Fibroblast of mammary gland (primary cell): ENCODE results near the gene DSG3.
"Not testable (repeated sequence)": the region's sequence is repeated elsewhere in the genome, so short reads cannot be mapped to it uniquely, and the experiment has no call there.

ENCODE experiments used
- DNase-seq: peaks from one replicate; pipeline ENCODE4 v3.0.0-alpha.2; 2010; ENCODE audit warnings: low read depth
- H3K4me3 ChIP-seq: 2 replicates; pipeline ENCODE4 v1.5.1; 2011; ENCODE audit warnings: low read depth, mild to moderate bottlenecking, low read length, moderate library complexity; ENCODE audit not compliant: control insufficient read depth
- TF ChIP-seq, protein P1 (sequence below): conservative IDR thresholded peaks from 2 replicates; pipeline ENCODE4 v1.5.1; 2011; ENCODE audit warnings: low read depth, low read length, inconsistent platforms; ENCODE audit not compliant: control insufficient read depth, insufficient read depth

Gene DSG3

DNA sequence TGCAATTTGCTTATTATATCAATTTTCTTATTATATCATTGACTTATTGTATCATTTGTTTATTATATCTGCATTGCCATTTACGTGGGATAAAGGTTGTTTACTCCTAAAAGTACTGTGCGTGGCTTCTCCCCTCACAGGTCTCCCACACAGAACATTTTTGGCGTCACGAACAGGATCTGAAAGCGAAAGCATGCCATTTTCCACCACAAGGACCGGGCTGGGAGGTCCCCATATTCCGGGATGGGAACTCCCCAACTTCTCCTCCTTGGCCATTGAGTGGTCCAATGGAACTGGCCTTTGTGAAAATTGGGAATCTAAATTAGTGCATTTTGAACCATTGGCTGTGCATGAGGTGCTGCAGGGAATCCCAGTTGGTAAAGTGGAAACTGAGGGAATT, 45.6 kb downstream of the DSG3 start:
- DNase-seq = no peak
- H3K4me3 ChIP-seq = no peak overlapping the region
- TF ChIP-seq, protein P1, sequence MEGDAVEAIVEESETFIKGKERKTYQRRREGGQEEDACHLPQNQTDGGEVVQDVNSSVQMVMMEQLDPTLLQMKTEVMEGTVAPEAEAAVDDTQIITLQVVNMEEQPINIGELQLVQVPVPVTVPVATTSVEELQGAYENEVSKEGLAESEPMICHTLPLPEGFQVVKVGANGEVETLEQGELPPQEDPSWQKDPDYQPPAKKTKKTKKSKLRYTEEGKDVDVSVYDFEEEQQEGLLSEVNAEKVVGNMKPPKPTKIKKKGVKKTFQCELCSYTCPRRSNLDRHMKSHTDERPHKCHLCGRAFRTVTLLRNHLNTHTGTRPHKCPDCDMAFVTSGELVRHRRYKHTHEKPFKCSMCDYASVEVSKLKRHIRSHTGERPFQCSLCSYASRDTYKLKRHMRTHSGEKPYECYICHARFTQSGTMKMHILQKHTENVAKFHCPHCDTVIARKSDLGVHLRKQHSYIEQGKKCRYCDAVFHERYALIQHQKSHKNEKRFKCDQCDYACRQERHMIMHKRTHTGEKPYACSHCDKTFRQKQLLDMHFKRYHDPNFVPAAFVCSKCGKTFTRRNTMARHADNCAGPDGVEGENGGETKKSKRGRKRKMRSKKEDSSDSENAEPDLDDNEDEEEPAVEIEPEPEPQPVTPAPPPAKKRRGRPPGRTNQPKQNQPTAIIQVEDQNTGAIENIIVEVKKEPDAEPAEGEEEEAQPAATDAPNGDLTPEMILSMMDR = no peak

DNA sequence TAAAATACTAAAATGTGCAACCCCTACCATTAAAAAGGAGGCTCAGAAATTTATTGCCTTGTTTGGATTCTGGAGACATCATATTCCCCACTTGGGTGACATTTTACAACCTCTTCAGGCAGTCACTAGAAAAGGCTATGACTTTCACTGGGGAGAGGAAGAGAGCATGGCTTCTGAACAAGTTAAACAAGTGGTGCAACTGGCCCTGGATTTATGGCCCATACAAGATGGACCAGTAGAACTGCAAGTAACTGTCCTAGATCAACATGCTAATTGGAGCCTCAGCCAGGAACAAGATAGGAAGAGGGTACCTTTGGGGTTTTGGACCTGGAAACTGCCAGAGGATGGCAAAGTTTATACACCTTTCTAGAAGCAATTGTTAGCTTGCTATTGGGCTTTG, 46.4 kb downstream of the DSG3 start:
- TF ChIP-seq, protein P1 = no peak
- H3K4me3 ChIP-seq = no peak overlapping the region

DNA sequence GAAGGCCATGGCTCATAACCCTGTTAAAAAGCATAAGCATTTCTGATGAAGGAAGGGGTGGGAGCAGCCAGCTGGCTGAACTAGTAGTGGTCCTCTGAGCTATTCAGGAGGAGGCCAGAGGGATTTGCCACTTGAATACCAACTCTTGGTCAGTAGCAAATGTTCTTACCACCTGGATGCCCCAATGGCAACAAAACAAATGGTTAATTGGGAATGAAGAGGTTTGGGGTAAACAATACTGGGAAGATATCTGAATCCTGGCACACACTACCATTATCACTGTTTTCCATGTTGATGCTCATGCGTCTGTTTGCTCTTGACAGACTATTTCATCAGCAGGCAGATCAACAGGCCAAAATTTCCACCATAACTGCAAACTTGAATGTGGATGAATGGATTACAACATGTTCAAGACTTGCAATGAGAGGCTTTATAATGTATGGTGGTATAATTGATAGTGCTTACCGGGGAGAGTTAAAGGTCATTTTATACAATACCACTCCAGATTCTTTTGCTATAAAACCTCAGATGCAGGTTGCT, 47.2 kb downstream of the DSG3 start:
- DNase-seq, H3K4me3 ChIP-seq: not testable (repeated sequence)

More for the DNA sequence above, 46.4 kb downstream of the DSG3 start:
- DNase-seq = no peak

DNA sequence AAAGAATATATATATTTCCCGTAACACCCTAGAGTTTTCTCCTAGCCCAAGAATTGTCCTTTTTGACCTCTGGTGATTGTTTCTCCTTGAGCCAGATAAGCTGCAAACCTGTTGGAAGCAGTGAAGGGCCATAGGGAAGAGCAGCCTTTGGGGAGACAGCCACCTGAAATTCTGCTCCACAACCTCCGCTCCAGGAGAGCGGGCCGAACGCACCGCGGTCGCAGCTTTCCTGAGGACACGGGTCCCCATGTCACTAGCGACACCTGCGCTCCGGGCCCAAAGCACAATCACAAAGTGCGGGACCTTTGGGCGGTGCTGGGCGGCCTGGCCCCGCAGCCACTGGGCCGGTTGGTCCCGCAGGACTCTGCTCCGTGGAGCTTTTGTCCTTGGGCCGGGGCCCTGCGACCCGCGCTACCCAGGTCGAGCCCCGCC, 49.9 kb downstream of the DSG3 start:
- TF ChIP-seq, protein P1 = no peak
- H3K4me3 ChIP-seq = peak overlapping the region; percentile 13
- no peak for DNase-seq

DNA sequence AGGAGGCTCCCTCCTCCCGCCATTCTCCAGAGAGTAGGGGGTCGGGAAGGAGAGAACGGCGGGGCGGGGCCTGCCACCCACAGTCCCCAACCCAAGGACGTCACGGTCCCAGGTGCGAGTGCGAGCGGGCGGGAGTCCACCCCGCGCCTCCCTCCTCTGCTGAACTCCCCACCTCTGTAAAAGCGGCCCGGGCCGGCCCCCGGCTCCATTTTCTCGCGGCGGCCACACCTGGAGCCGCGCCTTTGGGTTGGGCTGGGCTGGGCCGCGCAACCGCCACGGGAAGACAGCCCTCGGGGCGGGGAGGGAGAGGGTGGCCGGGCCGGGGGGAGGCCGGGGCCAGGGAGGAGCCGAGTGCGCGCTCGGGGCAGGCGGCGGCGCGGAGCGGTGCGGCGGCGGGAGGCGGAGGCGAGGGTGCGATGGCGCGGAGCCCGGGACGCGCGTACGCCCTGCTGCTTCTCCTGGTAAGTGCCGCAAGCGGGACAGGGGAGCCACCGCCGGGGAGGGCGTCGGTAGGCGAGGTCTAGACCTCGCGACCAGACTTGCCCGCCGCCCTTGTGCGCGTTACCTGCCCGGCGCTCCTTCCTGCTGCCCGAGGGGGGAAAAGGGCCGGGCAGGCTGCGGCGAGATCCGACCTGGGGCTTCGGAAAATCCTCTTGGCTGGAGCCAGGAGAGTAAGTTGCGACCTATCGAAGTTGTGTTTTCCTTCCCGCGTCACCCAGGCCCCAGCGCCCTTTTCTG, 50.5 kb downstream of the DSG3 start, which contains the start of gene DSG2:
Gene DSG2 (plus strand): TSS at position 342 of the 738 bp plus-strand sequence. CDS start 75 bp downstream, at position 417.
- peak; percentile 9 for DNase-seq
- H3K4me3 ChIP-seq = peak within 1 kb of the TSS; percentile 48
- TF ChIP-seq, protein P1 = no peak

DNA sequence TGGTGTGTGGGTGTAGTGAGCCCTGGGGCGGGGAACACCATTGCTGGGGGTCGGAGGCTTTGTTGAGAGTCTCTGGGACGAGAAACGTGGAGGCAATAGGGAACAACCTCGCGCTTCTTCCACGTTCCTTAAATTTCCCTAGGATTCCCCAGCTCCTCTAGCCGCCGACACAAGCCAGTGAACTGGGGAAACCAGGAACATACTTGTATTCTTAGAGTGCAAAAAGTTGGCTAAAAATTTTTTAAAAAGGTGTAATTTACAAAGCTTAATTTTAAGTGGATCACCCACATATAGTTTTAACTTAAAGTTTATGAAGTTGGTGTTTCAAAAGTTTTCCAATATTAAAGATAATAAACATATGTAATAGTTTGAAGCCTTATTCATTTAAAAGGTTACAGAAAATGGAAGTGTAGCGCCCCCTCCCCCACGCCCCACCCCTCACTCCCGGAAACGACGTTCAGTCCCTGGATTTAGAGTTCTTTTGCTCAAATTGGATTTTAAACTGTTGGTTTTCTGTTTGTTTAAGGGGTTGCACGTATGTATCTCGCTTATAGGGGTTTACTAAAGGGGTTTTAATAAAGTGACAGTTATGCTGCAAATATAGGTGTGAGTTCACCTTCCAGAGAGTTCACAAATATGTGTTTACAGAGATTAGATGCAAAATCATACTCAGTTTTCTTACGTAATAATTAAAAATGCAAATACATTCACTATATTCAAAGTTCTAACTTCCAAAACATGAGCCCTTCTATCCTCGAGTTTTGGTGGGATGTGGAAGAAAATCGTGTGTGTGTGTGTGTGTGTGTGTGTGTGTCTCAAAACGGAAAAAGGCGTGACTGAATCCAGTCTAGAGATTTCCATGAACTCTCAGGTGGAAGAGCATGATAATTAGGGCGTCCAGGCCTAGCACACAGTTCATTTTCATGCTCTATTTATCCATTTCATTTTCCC, 51.3 kb downstream of the DSG3 start:
- TF ChIP-seq, protein P1 = no peak
- DNase-seq = no peak
- H3K4me3 ChIP-seq = peak overlapping the region; percentile 48

DNA sequence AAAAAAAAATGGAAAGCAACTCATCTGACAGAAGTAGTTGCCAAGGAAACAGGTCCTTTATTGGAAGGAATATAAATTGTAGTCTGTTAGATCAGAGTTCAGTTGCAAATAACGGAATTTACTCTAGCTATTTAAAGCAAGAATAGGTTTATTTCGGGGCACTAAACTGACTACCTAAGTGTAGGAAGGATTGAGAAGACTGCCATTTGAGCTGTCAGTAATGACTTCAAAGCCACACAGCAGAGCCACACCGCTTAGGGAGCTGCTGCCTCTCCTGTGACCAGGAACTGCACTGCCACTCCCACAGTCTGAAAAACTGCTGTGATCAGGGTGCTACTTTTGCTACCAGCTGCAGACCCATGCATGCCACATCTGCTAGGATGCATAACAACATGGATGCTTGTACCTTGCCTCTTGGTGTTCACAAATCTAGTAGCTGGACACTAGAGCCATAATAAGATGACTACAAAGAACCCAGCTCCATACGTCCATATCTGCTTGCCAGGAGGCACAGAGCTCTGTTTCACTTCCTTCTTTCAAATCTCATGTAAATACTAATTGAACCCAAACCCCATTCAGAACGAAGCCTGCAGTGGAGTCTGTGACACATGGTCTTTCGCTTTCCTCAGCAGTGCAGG, 52.6 kb downstream of the DSG3 start:
- no peak overlapping the region for H3K4me3 ChIP-seq
- TF ChIP-seq, protein P1 = no peak

More for the DNA sequence above, 52.6 kb downstream of the DSG3 start:
- DNase-seq = no peak
